Thoracic aorta (tissue), 2 donors: ENCODE data around the gene SDS. TPM values are rescaled to one million over a fixed set of nuclear protein-coding genes. Genes with fewer than 3 reads are reported as not detected.

Source experiments
- ATAC-seq: fragments of 150-250 bp; one replicate; pipeline ENCODE4 v1.8.0; 2017; ENCODE audit warnings: low read depth; ENCODE audit not compliant: insufficient number of reproducible peaks, low FRiP score
- DNase-seq: peaks from one replicate; pipeline ENCODE4 v3.0.0-alpha.2; 2020; ENCODE audit warnings: low spot score
- H3K27ac ChIP-seq, 2 donors: fragments of 200-600 bp; sonication (generic); 1 replicate in 1 of 2; 2 replicates in 1 of 2; pipeline ENCODE4 v1.5.1; 2016; ENCODE audit warnings: mild to moderate bottlenecking in 2 of 2, moderate library complexity in 2 of 2
- H3K27me3 ChIP-seq: fragments of 200-600 bp; sonication (generic); replicated peaks from 2 replicates; pipeline ENCODE4 v1.6.0; 2016; ENCODE audit warnings: mild to moderate bottlenecking; ENCODE audit not compliant: insufficient read depth
- H3K36me3 ChIP-seq: fragments of 200-600 bp; sonication (generic); one replicate; pipeline ENCODE4 v1.5.1; 2016
- H3K4me1 ChIP-seq, 2 donors: fragments of 200-600 bp; sonication (generic); 1 replicate in 1 of 2; 2 replicates in 1 of 2; pipeline versions ENCODE4 v1.5.1 to v1.6.0; 2016; ENCODE audit warnings: low read depth in 2 of 2, mild to moderate bottlenecking in 1 of 2; ENCODE audit not compliant: control insufficient read depth in 1 of 2
- H3K4me3 ChIP-seq: fragments of 200-600 bp; sonication (generic); 2 replicates; pipeline ENCODE4 v1.5.1; 2016; ENCODE audit warnings: mild to moderate bottlenecking
- H3K9me3 ChIP-seq: fragments of 200-600 bp; sonication (generic); 2 replicates; pipeline ENCODE4 v1.5.1; 2016
- total RNA-seq, 2 donors: library from RNA; depleted of rRNA; stranded (reverse); fragments of >200 nt; gene quantifications; one replicate each; pipeline versions ENCODE4 v1.1.0 to v1.2.3, GENCODE V29; 2016
- TF ChIP-seq, protein P1 (sequence below): fragments of 200-600 bp; sonication (generic); IDR thresholded peaks from one replicate; pipeline ENCODE4 v1.5.1; 2019; ENCODE audit warnings: antibody characterized with exemption

Gene SDS
- total RNA-seq, 2 donors from 2014 or later, result 5.9 TPM; not detected in 1

DNA sequence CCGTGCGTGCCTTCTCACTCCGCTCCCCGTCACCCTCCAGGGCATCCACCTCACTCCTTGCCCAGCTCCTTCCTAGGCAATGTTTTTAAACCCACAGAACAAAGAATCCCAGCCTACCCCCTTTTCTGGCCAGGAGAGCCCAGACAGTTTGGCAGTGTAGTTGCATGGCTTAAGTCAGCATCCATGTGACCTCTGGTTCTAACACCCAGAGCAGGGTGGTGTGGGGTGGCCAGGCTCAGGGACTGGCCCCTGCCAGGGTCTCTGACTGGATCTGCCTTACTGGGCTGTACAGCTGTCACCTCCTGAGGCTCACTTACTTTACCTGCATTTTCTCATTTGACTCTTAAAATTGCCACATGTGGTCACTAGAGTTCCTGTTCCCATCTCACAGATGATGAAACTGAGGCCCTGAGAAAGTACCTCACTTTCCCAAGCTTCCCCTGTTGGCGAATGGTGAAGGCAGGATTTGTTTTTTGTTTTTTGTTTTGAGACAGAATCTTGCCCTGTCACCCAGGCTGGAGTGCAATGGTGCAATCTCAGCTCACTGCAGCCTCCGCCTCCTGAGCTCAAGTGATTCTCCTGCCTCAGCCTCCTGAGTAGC lies 18.3 kb downstream of the SDS start:
- H3K36me3 ChIP-seq, result peaks cover 50% of the 10 kb centered on the region
- H3K4me1 ChIP-seq, result no peaks in the 10 kb centered on the region
- H3K9me3 ChIP-seq, result no peaks in the 10 kb centered on the region
- no peak overlapping the region for H3K27ac ChIP-seq
- no peak for DNase-seq
- H3K4me3 ChIP-seq, result no peak overlapping the region
- no peak for ATAC-seq
- TF ChIP-seq, protein P1, sequence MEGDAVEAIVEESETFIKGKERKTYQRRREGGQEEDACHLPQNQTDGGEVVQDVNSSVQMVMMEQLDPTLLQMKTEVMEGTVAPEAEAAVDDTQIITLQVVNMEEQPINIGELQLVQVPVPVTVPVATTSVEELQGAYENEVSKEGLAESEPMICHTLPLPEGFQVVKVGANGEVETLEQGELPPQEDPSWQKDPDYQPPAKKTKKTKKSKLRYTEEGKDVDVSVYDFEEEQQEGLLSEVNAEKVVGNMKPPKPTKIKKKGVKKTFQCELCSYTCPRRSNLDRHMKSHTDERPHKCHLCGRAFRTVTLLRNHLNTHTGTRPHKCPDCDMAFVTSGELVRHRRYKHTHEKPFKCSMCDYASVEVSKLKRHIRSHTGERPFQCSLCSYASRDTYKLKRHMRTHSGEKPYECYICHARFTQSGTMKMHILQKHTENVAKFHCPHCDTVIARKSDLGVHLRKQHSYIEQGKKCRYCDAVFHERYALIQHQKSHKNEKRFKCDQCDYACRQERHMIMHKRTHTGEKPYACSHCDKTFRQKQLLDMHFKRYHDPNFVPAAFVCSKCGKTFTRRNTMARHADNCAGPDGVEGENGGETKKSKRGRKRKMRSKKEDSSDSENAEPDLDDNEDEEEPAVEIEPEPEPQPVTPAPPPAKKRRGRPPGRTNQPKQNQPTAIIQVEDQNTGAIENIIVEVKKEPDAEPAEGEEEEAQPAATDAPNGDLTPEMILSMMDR, result no peak
- H3K27me3 ChIP-seq, result no peaks in the 10 kb centered on the region

DNA sequence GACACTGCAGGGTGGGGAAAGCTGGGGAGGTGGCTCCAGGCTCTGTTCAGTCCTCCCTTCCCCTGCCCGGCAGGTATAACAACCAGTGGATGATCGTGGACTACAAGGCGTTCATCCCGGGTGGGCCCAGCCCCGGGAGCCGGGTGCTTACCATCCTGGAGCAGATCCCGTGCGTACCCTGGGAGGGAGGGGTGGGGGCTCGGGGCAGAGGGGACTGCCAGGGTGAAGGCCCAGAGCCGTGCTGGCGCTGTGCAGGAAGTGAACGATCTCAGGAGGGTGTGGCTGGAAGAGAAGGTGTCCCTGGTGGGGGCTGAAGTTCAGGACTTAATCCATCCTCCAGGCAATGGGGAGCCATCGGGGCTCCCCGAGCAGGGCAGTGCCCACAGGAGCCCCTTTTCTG lies 18.9 kb downstream of the SDS start:
- H3K27me3 ChIP-seq, result no peaks in the 10 kb centered on the region
- no peak for ATAC-seq

DNA sequence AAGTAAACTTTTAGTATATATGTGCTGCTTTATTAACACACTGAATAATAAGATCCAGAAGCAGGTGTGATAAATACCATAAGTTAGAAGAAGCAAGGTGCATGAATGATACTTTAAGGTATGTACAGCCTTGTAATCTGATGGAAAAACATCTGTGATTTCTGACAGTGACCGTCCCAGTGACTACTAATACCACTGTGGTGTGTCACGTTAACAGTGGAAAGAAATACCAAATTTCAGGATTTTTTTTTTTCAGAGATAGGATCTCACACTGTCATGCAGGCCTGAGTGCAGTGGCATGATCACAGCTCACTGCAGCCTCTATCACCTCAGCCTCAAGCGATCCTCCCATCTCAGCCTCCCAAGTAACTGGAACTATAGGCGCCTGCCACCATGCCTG lies 21.5 kb downstream of the SDS start:
- ATAC-seq, result no peak
- no peak for DNase-seq
- Histone ChIP-seq H3K9me3 (no peaks in the 10 kb centered on the region), H3K27me3 (no peaks in the 10 kb centered on the region), H3K4me1 (no peaks in the 10 kb centered on the region), H3K36me3 (peaks cover 48% of the 10 kb centered on the region), H3K27ac (no peak overlapping the region), H3K4me3 (no peak overlapping the region)
- TF ChIP-seq, protein P1, result no peak

More for the DNA sequence above, 18.9 kb downstream of the SDS start:
- H3K36me3 ChIP-seq, result peaks cover 50% of the 10 kb centered on the region
- DNase-seq, result no peak
- H3K27ac ChIP-seq, result no peak overlapping the region
- no peaks in the 10 kb centered on the region for H3K9me3 ChIP-seq
- no peaks in the 10 kb centered on the region for H3K4me1 ChIP-seq
- no peak overlapping the region for H3K4me3 ChIP-seq
- TF ChIP-seq, protein P1, result no peak

DNA sequence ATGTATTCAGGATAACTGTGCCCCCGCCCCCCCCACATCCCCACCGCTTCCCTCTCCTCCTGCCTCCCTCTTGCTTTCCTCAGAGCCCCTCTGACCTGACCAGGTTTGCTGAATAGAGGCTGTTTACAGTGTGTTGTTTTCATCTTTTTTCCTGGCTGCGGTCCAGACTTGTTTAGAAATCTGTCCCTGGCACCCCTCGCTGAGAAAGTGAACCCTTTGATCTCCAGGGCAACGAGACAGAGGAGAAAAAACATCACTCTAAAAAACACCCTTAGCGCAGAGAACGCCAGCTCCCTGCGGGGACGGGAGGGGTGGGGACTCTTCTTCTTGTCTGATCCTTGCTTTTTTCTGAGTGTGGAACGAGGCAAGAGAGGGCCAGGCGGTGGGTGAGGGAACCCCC lies 22.5 kb downstream of the SDS start:
- DNase-seq (no peak), ATAC-seq (no peak)
- Histone ChIP-seq H3K27me3 (no peaks in the 10 kb centered on the region), H3K9me3 (no peaks in the 10 kb centered on the region), H3K4me3 (no peak overlapping the region), H3K36me3 (peaks cover 49% of the 10 kb centered on the region), H3K4me1 (no peaks in the 10 kb centered on the region), H3K27ac (no peak overlapping the region)
- TF ChIP-seq, protein P1, result no peak

DNA sequence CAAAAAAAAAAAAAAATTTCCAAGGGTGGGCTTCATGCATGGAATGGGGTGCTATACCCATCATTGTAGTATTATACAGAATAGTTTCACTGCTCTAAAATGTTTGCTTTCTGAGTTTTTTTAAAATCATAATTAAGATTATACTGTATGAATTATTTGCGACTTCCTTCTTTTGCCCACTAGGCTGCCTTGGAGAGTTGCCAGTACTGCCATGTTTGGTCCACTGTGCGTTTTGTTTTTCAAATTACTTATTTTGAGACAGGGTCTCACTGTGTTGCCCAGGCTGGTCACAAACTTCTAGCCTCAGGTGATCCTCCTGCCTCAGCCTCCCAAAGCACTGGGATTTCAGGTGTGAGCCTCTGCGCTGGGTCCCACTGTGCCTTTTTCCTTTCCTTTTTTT lies 25.4 kb downstream of the SDS start:
- TF ChIP-seq, protein P1, result no peak
- no peak for DNase-seq
- Histone ChIP-seq H3K4me1 (no peaks in the 10 kb centered on the region), H3K27me3 (no peaks in the 10 kb centered on the region), H3K27ac (no peak overlapping the region), H3K4me3 (no peak overlapping the region), H3K9me3 (no peaks in the 10 kb centered on the region), H3K36me3 (peaks cover 50% of the 10 kb centered on the region)
- ATAC-seq, result no peak
